HEK293 (cell line): ENCODE measurements around the gene DLG2.
"Not testable (repeated sequence)": the region's sequence is repeated elsewhere in the genome, so short reads cannot be mapped to it uniquely, and the experiment has no call there.

Experiments used
- CTCF ChIA-PET: fragments of 350-600 bp; formaldehyde crosslinking; extraction: SDS; loops from one replicate; lab custom pipeline; 2021; ENCODE audit warnings: antibody characterized with exemption; lab: Yijun Ruan, JAX
- POLR2A ChIA-PET: fragments of 300-600 bp; formaldehyde crosslinking; extraction: SDS; loops from one replicate; lab custom pipeline; 2020; ENCODE audit warnings: antibody characterized with exemption, inconsistent platforms; lab: Yijun Ruan, JAX
- H3K27ac ChIP-seq: fragments of 200-500 bp; sonication (Bioruptor generic); 2 replicates; pipeline ENCODE4 v1.5.1; 2014; ENCODE audit warnings: low read depth, low read length, control low read depth, inconsistent platforms; ENCODE audit errors: extremely low read depth
- H3K36me3 ChIP-seq, 2 experiments: fragments of 200-500 bp in 1 of 2; sonication (Bioruptor generic) in 1 of 2; 1 replicate in 1 of 2; 2 replicates in 1 of 2; pipeline ENCODE4 v1.5.1; 2014 to 2017; ENCODE audit warnings: inconsistent platforms in 2 of 2, low read length in 2 of 2; ENCODE audit not compliant: control insufficient read depth in 2 of 2, insufficient read depth in 1 of 2
- H3K4me1 ChIP-seq: fragments of 200-500 bp; sonication (Bioruptor generic); 2 replicates; pipeline ENCODE4 v1.5.1; 2014; ENCODE audit warnings: mild to moderate bottlenecking, low read length, inconsistent platforms; ENCODE audit not compliant: control insufficient read depth, insufficient read depth
- H3K4me3 ChIP-seq: 2 replicates; pipeline ENCODE4 v1.5.1; 2011; ENCODE audit warnings: low read depth, mild to moderate bottlenecking, control low read depth, low read length, moderate library complexity
- H3K9me3 ChIP-seq: fragments of 200-500 bp; sonication (Bioruptor generic); 2 replicates; pipeline ENCODE4 v1.5.1; 2014; ENCODE audit warnings: low read depth, low read length, inconsistent platforms; ENCODE audit not compliant: control insufficient read depth, insufficient read depth
- GLI2 ChIP-seq: fragments of 450-650 bp; formaldehyde crosslinking; IDR thresholded peaks from 2 replicates; pipeline ENCODE4; 2017; ENCODE audit warnings: missing biosample characterization, missing genetic modification characterization, low read depth, borderline replicate concordance
- HOXC10 ChIP-seq: sonication (generic); formaldehyde crosslinking; IDR thresholded peaks from 2 replicates; pipeline ENCODE4 v1.8.1; 2023; ENCODE audit warnings: mild to moderate bottlenecking, missing genetic modification reagents
- KLF8 ChIP-seq: fragments of 450-650 bp; formaldehyde crosslinking; IDR thresholded peaks from 2 replicates; pipeline ENCODE4 v1.5.1; 2016; ENCODE audit warnings: missing biosample characterization, missing genetic modification characterization
- MEIS1 ChIP-seq: sonication (generic); formaldehyde crosslinking; IDR thresholded peaks from 2 replicates; pipeline ENCODE4 v1.8.1; 2022; ENCODE audit warnings: missing genetic modification reagents, mild to moderate bottlenecking, borderline replicate concordance
- ZBTB10 ChIP-seq: fragments of 450-650 bp; formaldehyde crosslinking; IDR thresholded peaks from 2 replicates; pipeline ENCODE4 v1.5.1; 2016; ENCODE audit warnings: missing biosample characterization, missing genetic modification characterization
- ZFHX2 ChIP-seq: fragments of 450-650 bp; formaldehyde crosslinking; conservative IDR thresholded peaks from 2 replicates; pipeline ENCODE4 v1.5.1; 2016; ENCODE audit warnings: missing biosample characterization, missing genetic modification characterization
- ZFP41 ChIP-seq: fragments of 450-650 bp; formaldehyde crosslinking; IDR thresholded peaks from 2 replicates; pipeline ENCODE4 v1.5.1; 2016; ENCODE audit warnings: missing biosample characterization, missing genetic modification characterization, borderline replicate concordance
- ZNF132 ChIP-seq: fragments of 450-650 bp; formaldehyde crosslinking; IDR thresholded peaks from 2 replicates; pipeline ENCODE4 v1.5.1; 2017; ENCODE audit warnings: missing biosample characterization, missing genetic modification characterization, borderline replicate concordance
- ZNF155 ChIP-seq: fragments of 450-650 bp; formaldehyde crosslinking; IDR thresholded peaks from 2 replicates; pipeline ENCODE4 v1.5.1; 2016; ENCODE audit warnings: missing biosample characterization, missing genetic modification characterization
- ZNF248 ChIP-seq: fragments of 450-650 bp; formaldehyde crosslinking; IDR thresholded peaks from 2 replicates; pipeline ENCODE4 v1.5.1; 2017; ENCODE audit warnings: missing biosample characterization, missing genetic modification characterization
- ZNF280D ChIP-seq: fragments of 450-650 bp; formaldehyde crosslinking; IDR thresholded peaks from 2 replicates; pipeline ENCODE4 v1.5.1; 2016; ENCODE audit warnings: missing biosample characterization, missing genetic modification characterization
- ZNF311 ChIP-seq: fragments of 450-650 bp; formaldehyde crosslinking; IDR thresholded peaks from 2 replicates; pipeline ENCODE4 v1.5.1; 2017; ENCODE audit warnings: missing biosample characterization, missing genetic modification characterization, borderline replicate concordance
- ZNF366 ChIP-seq: fragments of 450-650 bp; formaldehyde crosslinking; conservative IDR thresholded peaks from 2 replicates; pipeline ENCODE4 v1.5.1; 2016; ENCODE audit warnings: missing biosample characterization, missing genetic modification characterization
- ZNF514 ChIP-seq: fragments of 450-650 bp; formaldehyde crosslinking; IDR thresholded peaks from 2 replicates; pipeline ENCODE4 v1.5.1; 2016; ENCODE audit warnings: missing biosample characterization, missing genetic modification characterization
- ZNF558 ChIP-seq: fragments of 450-650 bp; formaldehyde crosslinking; IDR thresholded peaks from 2 replicates; pipeline ENCODE4 v1.5.1; 2016; ENCODE audit warnings: missing biosample characterization, missing genetic modification characterization
- ZNF654 ChIP-seq: fragments of 450-650 bp; formaldehyde crosslinking; IDR thresholded peaks from 2 replicates; pipeline ENCODE4 v1.5.1; 2016; ENCODE audit warnings: low read depth, missing biosample characterization, missing genetic modification characterization
- ZNF776 ChIP-seq: fragments of 450-650 bp; formaldehyde crosslinking; IDR thresholded peaks from 2 replicates; pipeline ENCODE4 v1.5.0; 2017; ENCODE audit warnings: missing biosample characterization, missing genetic modification characterization, borderline replicate concordance
- ZNF843 ChIP-seq: fragments of 450-650 bp; formaldehyde crosslinking; IDR thresholded peaks from 2 replicates; pipeline ENCODE4 v1.5.1; 2016; ENCODE audit warnings: missing biosample characterization, missing genetic modification characterization
- ZSCAN23 ChIP-seq: fragments of 450-650 bp; formaldehyde crosslinking; IDR thresholded peaks from 2 replicates; pipeline ENCODE4 v1.5.1; 2016; ENCODE audit warnings: missing biosample characterization, missing genetic modification characterization
- ZSCAN30 ChIP-seq: fragments of 450-650 bp; IDR thresholded peaks from 2 replicates; pipeline ENCODE4 v1.5.1; 2018; ENCODE audit warnings: missing biosample characterization, mild to moderate bottlenecking, missing genetic modification characterization, moderate library complexity

The DLG2 gene

GRCh38 chr11:83454674-83455073 is 2172.5 kb downstream of the DLG2 start:
- Histone ChIP-seq H3K9me3 (no peaks in the 10 kb centered on the region), H3K4me3 (no peak overlapping the region), H3K4me1 (no peaks in the 10 kb centered on the region)
- POLR2A ChIA-PET = no interaction called here
- CTCF ChIA-PET = no interaction called here
- TF ChIP-seq ZNF776 (no peak), ZNF843 (no peak), ZNF558 (tag by site-specific recombination) (no peak), ZNF155 (tag by site-specific recombination) (no peak), ZSCAN30 (tag by site-specific recombination) (no peak)
- TF ChIP-seq, all 188 proteins: peak for 0
- no peaks in the 10 kb centered on the region for H3K36me3 ChIP-seq
- no peak overlapping the region for H3K27ac ChIP-seq

GRCh38 chr11:83449338-83449913 is 2177.7 kb downstream of the DLG2 start:
- Histone ChIP-seq H3K4me1 (no peaks in the 10 kb centered on the region), H3K9me3 (no peaks in the 10 kb centered on the region)
- CTCF ChIA-PET = interaction anchor here (0.6 kb wide), 1 partner anchor 68 kb away, joined by 3 read pairs; no protein-coding TSS in a partner anchor
- POLR2A ChIA-PET = no interaction called here
- no peak for TF ChIP-seq GLI2 (tag by site-specific recombination)
- no peak for TF ChIP-seq KLF8 (tag by site-specific recombination)
- no peak for TF ChIP-seq ZBTB10 (tag by site-specific recombination)
- TF ChIP-seq ZNF311 (tag by site-specific recombination) = no peak
- TF ChIP-seq, all 188 proteins: peak for 0
- Histone ChIP-seq H3K27ac (no peak overlapping the region), H3K4me3 (no peak overlapping the region), H3K36me3 (no peaks in the 10 kb centered on the region)

GRCh38 chr11:83448686-83449085 is 2178.5 kb downstream of the DLG2 start:
- no peak for TF ChIP-seq ZSCAN23 (tag by site-specific recombination)
- no peak for TF ChIP-seq ZFHX2
- TF ChIP-seq MEIS1 (CRISPR knock-in tag) = no peak
- TF ChIP-seq ZNF132 (tag by site-specific recombination) = no peak
- TF ChIP-seq ZNF280D (tag by site-specific recombination) = no peak
- TF ChIP-seq ZFP41 (tag by site-specific recombination) = no peak
- TF ChIP-seq ZNF558 (tag by site-specific recombination) = no peak
- TF ChIP-seq HOXC10 = no peak
- no peak for TF ChIP-seq ZNF654 (tag by site-specific recombination)
- no peak for TF ChIP-seq ZNF248 (tag by site-specific recombination)
- no peak for TF ChIP-seq ZNF843
- TF ChIP-seq ZNF514 (tag by site-specific recombination) = no peak
- TF ChIP-seq ZNF366 (tag by site-specific recombination) = no peak
- TF ChIP-seq ZNF311 (tag by site-specific recombination) = no peak
- Histone ChIP-seq H3K36me3 (no peaks in the 10 kb centered on the region), H3K4me1 (no peaks in the 10 kb centered on the region), H3K27ac (no peak overlapping the region), H3K9me3 (no peaks in the 10 kb centered on the region), H3K4me3 (no peak overlapping the region)
- ChIA-PET POLR2A (no interaction called here), CTCF (no interaction called here)

- H3K4me1 ChIP-seq, H3K36me3 ChIP-seq, POLR2A ChIA-PET, CTCF ChIA-PET, H3K4me3 ChIP-seq, H3K27ac ChIP-seq, H3K9me3 ChIP-seq: not testable (repeated sequence)
Observed at GRCh38 chr11:83443880-83444279, 2183.3 kb downstream of the DLG2 start.
